ENCODE results near the gene HSDL1.

DNA sequence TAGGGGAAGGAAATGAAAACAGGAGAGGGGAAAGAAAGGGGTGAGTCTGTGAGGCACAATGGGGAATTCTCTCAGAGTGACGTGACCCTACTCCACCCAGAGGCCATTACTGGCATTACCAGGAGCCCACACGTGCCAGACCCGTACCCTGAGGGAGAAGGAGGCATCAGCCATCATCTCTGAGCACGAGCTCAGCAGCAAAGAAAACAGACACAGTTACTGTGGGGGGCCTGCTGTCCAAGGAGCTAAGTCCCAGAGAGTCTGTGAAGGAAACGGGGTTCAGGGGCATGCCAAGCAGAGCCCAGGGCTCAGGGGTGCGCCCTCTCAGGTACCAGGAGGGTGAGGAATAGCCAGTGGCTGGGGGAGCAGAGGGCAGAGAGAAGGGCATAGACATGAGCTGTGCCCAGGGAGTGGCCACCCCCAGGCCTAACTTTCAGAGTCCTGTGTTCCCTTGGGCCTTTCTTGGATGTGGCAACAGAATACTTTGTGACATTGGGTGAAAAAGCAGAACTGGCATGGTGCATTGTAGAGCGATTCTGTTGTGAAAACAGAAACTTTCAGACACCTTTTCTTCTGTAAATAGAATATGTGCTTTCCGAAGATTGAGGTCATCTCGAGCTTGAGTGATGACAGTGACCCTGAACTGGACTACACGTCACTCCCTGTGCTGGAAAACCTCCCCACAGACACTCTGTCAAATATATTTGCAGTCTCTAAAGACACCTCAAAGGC, 30.5 kb upstream of the HSDL1 start:
- TF ChIP-seq, protein P1, sequence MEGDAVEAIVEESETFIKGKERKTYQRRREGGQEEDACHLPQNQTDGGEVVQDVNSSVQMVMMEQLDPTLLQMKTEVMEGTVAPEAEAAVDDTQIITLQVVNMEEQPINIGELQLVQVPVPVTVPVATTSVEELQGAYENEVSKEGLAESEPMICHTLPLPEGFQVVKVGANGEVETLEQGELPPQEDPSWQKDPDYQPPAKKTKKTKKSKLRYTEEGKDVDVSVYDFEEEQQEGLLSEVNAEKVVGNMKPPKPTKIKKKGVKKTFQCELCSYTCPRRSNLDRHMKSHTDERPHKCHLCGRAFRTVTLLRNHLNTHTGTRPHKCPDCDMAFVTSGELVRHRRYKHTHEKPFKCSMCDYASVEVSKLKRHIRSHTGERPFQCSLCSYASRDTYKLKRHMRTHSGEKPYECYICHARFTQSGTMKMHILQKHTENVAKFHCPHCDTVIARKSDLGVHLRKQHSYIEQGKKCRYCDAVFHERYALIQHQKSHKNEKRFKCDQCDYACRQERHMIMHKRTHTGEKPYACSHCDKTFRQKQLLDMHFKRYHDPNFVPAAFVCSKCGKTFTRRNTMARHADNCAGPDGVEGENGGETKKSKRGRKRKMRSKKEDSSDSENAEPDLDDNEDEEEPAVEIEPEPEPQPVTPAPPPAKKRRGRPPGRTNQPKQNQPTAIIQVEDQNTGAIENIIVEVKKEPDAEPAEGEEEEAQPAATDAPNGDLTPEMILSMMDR (IDR thresholded peaks at IDR 0.05; ENCODE audit: low read depth, low read length), result peak; percentile 91
- no peak for TF ChIP-seq POLR2A (IDR thresholded peaks at IDR 0.05; ENCODE audit: extremely low read depth, insufficient read length)
- TF ChIP-seq, protein P2, sequence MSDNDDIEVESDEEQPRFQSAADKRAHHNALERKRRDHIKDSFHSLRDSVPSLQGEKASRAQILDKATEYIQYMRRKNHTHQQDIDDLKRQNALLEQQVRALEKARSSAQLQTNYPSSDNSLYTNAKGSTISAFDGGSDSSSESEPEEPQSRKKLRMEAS (IDR thresholded peaks at IDR 0.05; ENCODE audit: low read depth, low read length), result peak; percentile 95
